ENCODE results near the gene SLC39A6.
"Not testable (repeated sequence)": the region's sequence is repeated elsewhere in the genome, so short reads cannot be mapped to it uniquely, and the experiment has no call there.

Gene SLC39A6

GRCh38 chr18:36099311-36099710 is 29.8 kb downstream of the SLC39A6 start:
- DNase-seq (ENCODE audit: low read depth in 2 of 2): no peak

GRCh38 chr18:36096955-36097354 is 32.2 kb downstream of the SLC39A6 start:
- DNase-seq (ENCODE audit: low read depth in 2 of 2): no peak

GRCh38 chr18:36095936-36096519 is 33.1 kb downstream of the SLC39A6 start:
- DNase-seq (ENCODE audit: low read depth in 2 of 2): no peak

DNA sequence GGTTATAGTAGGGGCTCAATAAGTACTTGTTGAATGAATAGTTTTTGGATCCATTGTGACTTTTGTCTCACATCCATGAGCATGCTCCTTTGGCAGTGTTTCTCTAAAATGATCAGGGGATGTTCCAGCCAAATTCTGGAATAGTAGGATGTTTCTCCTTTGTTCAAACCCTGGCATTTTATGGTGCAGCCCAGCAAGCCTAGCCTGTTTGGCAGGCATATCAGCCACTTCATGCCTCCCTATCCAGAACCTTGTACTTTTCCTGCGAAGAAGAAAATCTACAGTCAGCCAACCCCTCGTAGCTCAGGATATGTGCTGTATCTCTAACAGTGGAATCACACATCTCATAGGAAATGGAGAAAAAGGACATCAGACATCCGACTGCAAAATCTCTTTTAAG is 34.7 kb downstream of the SLC39A6 start:
- no peak for DNase-seq (ENCODE audit: low read depth in 2 of 2)

GRCh38 chr18:36092116-36092515 is 37.0 kb downstream of the SLC39A6 start:
- not testable (repeated sequence) for DNase-seq (ENCODE audit: low read depth in 2 of 2)

GRCh38 chr18:36089001-36089400 is 40.1 kb downstream of the SLC39A6 start:
- no peak for DNase-seq (ENCODE audit: low read depth in 2 of 2)

DNA sequence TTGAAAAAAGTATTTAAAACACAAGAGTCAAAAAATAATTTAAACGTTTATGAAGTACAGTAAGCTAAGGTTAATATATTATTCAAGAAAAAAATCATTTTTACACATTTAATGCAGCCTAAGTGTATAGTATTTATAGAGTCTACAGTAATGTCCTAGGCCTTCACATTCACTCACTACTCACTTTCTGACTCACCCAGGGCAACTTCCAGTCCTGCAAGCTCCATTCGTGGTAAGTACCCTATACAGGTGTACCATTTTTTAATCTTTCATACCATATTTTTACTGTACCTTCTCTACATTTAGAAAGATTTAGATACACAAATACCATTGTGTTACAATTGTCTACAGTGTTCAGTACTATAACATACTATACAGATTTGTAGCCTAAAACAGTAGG is 40.9 kb downstream of the SLC39A6 start:
- DNase-seq (ENCODE audit: low read depth in 2 of 2): no peak

GRCh38 chr18:36086186-36086585 is 43.0 kb downstream of the SLC39A6 start:
- DNase-seq (ENCODE audit: low read depth in 2 of 2): no peak

DNA sequence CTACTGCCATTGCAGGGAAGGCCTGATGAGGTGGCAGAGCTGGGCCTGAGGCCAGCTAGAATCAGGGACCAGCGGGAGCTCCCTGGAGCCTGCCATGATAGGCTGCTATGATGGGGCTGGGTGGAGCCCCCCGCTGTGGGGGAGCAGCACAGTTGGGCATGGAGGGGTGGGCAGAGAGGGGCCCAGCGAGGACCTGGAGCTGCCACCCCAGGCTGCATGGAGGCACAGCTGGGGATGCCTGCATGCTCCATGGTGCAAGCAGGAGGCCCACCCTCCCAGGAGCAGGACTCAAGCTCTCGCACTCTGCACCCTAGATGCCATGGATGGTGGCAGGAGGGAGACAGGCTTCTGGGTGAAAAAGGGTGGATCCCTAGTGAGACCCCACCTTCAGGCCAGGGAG is 43.9 kb downstream of the SLC39A6 start:
- no peak for DNase-seq (ENCODE audit: low read depth in 2 of 2)

- DNase-seq (ENCODE audit: low read depth in 2 of 2): no peak
Observed at GRCh38 chr18:36083729-36084128, 45.4 kb downstream of the SLC39A6 start.

GRCh38 chr18:36081118-36081517 is 48.0 kb downstream of the SLC39A6 start:
- not testable (repeated sequence) for DNase-seq (ENCODE audit: low read depth in 2 of 2)

GRCh38 chr18:36078751-36079529 is 50.2 kb downstream of the SLC39A6 start:
- no peak for DNase-seq (ENCODE audit: low read depth in 2 of 2)

DNA sequence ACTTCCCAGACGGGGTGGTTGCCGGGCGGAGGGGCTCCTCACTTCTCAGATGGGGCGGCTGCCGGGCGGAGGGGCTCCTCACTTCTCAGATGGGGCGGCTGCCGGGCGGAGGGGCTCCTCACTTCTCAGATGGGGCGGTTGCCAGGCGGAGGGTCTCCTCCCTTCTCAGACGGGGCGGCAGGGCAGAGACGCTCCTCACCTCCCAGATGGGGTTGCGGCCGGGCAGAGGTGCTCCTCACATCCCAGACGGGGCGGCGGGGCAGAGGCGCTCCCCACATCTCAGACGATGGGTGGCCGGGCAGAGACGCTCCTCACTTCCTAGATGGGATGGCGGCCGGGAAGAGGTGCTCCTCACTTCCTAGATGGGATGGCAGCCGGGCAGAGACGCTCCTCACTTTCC is 51.4 kb downstream of the SLC39A6 start:
- not testable (repeated sequence) for DNase-seq (ENCODE audit: low read depth in 2 of 2)

DNA sequence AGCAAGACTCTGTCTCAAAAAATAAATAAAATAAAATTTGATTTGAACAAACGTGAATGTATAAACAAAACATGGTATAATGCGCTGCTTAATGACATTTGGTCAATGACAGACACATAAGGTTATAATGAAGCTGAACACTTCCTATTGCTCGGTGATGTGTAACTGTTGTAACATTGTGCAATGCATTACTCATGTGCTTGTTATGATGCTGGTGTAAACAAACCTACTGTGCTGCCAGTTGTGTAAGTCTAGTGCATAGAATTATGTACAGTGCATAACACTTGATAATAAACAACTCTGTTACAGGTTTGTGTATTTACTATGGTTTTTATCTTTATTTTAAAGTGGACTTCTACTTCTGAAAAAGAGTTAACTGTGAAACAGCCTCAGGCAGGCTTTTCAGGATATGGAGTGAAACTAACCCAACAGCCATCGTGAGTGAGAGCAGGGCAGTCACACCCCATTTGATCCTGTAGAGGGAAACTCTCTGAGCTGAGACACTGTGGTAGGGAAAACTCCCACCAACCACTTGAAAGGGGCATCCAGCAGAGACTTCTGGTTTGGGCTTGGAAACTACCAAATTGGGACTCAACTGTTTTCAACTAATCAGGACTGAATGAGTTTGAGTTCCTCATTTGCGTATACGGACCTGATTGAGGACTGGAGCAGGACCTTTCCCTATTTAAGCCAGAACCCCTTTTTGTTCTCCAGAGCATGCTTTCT is 53.1 kb downstream of the SLC39A6 start:
- no peak for DNase-seq (ENCODE audit: low read depth in 2 of 2)

DNA sequence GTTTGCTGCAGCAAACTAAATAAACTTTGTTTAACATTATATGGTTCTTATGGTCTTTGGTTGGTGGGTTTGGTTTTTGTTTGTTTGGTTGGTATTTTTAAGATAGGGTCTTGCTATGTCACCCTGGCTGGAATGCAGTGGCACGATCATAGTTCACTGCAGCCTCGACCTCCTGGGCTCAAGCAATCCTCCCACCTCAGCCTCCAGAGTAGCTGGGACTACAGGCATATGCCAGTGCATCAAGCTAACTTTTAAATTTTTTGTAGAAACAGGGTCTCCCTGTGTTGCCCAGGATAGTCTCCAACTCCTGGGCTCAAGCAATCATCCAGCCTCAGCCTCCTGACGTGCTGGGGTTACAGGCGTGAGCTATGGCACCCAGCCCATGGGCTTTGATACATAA is 54.7 kb downstream of the SLC39A6 start:
- DNase-seq (ENCODE audit: low read depth in 2 of 2): no peak

DNA sequence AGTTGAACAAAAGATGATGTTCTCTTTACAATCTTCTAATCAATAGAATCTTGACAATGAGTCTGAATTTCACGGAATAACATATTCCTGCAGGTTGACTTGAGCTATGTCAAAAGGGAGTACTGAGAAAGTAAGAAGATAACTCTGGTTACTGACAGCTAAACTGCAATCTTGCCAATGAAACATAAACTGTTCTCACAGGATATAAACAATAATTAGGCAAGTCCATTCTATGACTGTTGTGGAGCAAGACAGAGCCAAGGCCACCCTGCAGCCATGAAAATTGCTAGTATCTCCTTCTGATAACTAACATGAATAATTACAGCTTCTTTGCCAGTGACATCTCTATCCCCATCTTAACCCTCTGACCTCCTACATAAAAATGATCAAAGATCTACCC is 55.5 kb downstream of the SLC39A6 start:
- no peak for DNase-seq (ENCODE audit: low read depth in 2 of 2)

DNA sequence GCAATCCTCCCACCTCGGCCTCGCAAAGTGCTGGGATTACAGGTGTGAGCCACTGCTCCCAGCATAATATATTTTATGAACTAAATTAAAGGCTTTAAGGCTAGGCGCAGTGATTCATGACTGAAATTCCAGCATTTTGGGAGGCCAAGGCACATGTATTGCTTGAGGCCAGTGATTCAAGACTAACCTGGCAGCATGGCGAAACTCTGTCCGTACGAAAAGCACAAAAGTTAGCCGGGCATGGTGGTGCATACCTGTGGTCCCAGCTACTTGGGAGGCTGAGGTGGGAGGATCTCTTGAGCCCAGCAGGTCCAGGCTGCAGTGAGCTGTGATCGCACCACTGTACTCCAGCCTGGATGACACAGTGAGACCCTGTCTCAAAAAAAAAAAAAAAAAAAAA is 56.7 kb downstream of the SLC39A6 start:
- not testable (repeated sequence) for DNase-seq (ENCODE audit: low read depth in 2 of 2)

DNA sequence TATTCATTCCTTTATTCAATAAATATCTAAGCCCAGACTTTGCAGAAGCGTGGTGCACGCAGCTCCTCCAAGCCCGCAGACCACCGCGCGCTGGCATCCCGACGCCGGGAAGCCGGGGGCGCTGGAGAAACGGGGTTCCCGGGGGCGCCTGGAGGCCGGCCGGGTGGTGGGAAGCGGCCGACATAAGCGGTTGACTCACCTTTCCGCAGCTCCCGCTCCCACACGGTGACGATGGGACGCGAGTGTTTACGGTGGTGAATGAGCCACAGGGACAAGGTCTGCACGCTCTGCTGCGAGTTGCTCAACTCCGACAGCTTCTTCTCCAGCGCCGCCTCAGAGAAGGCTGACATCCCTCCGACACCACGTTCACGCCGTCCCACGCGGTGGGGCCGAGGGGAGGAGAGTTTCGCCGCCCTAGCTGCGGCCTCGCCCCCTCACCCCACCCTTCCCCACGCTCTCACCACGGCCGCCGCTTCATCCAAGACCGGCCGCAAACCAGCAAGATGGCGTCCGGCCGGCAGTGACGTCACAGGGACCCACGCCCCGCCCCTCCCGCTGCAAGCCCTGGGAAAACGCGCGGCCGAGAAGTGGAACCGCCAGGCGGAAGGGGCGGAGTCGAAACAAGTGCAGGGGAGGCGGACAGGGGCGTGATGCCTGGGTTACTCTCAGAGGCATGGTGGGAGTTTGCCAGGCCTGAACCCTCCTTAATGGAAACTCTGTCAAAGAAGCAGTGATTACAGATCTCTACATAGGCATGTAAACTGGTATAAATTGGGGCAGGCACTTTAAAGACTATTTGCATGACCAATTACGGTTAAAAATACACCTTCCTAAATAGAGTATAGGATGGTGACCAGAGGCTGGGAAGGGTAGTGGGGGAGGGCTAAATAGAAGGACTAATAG is 61.8 kb downstream of the SLC39A6 start, which contains the start of gene RPRD1A:
Gene RPRD1A, minus strand, starts transcription at position 505 of the 903 bp plus-strand sequence. Its CDS starts 155 bp downstream, at position 350.
- DNase-seq (ENCODE audit: low read depth in 2 of 2): peak; percentile 96 to 98

DNA sequence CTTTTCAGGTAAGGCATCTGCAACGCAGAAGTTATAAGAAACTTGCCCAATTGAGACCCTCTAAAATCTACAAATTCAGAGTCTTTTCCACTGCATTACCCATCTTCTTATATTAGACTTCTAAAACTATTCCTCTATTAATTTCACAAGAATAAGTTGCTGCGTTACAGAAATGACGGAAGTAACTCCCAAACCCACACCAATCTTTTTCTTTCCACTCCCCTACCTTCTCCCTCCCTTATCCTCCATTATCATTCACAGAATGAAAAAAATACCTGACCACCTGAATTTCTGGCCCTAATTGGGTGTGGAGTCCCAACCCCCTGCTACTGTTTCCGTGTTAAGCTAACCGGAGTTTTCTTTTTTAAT is 62.5 kb downstream of the SLC39A6 start:
- DNase-seq (ENCODE audit: low read depth in 2 of 2): no peak

GRCh38 chr18:36066001-36066400 is 63.1 kb downstream of the SLC39A6 start:
- no peak for DNase-seq (ENCODE audit: low read depth in 2 of 2)

- DNase-seq (ENCODE audit: low read depth in 2 of 2): not testable (repeated sequence)
Observed at GRCh38 chr18:36064809-36065079, 64.4 kb downstream of the SLC39A6 start.
